ENCODE measurements around the gene ITPR3. TPM values are rescaled to one million over a fixed set of nuclear protein-coding genes. Genes with fewer than 3 reads are reported as not detected.

The ITPR3 gene
- total RNA-seq, 2 experiments from 2014 or later: 56.6 to 83.5 TPM

DNA sequence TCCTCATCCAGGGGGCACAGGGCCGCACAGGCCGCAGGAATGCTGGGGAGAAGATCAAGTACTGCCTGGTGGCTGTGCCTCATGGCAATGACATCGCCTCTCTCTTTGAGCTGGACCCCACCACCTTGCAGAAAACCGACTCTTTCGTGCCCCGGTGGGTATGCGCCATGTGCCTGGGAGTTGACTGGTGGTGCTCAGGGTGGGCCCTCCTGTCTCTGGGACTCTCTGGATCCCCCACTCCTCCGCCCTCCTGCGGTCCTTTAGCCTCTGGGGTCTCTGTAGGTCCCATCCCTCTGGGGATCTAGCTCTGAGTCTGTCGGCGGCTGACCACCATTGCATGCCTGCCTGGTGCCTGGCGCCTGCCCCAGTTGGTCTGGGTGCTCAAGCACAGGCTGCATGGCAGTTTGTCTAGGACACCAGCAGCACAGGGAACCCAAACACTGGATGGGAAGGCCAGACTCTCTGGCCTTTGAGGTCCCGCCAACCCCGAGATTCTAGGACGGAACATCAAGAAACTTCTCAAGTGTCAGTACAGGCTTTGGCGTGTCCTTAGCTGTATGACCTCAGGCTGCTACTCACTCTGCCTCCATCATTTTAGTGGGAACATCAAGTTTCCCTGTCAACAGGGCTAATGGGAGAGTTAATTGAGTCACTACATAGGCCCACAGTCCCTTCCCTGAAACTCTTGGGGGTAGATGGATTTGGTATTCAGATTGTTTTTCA, 42.8 kb downstream of the ITPR3 start:
- H3K36me3 ChIP-seq (ENCODE audit: insufficient read depth, low read length): peaks cover 76% of the 10 kb centered on the region
- no peak overlapping the region for H2AFZ ChIP-seq (ENCODE audit: low read length)
- no peaks in the 10 kb centered on the region for H4K20me1 ChIP-seq (ENCODE audit: insufficient read depth, low read length)
- BruUV-seq (replicated peaks): no TSS peak
- no peak overlapping the region for H3K4me2 ChIP-seq (ENCODE audit: low read length)
- H3K9me2 ChIP-seq (ENCODE audit: insufficient read depth, low read length): no peaks in the 10 kb centered on the region
- H3K79me2 ChIP-seq (ENCODE audit: insufficient read depth, low read depth, low read length): no peaks in the 10 kb centered on the region
- peaks cover 5% of the 10 kb centered on the region for H3K4me1 ChIP-seq (ENCODE audit: insufficient read depth, low read length, poor library complexity, severe bottlenecking)
- H3K4me3 ChIP-seq (ENCODE audit: low read depth, low read length, poor library complexity, severe bottlenecking): no peak overlapping the region
- intact Hi-C loops (cut with micrococcal nuclease; ENCODE audit: unreplicated experiment): no loop called here
- ChIA-PET CTCF (ENCODE audit: unreplicated experiment) (no interaction called here), POLR2A (interaction anchor here (0.7 kb wide), 1 partner anchor 42 kb away, joined by 3 read pairs; no protein-coding TSS in a partner anchor)
- H3K27ac ChIP-seq (ENCODE audit: low read depth, low read length, poor library complexity, severe bottlenecking): no peak overlapping the region
- DNase-seq (ENCODE audit: low spot score): no peak
- no peaks in the 10 kb centered on the region for H3K9me3 ChIP-seq (ENCODE audit: low read length)
- no peak for TF ChIP-seq EZH2phosphoT487 (IDR thresholded peaks at IDR 0.05; ENCODE audit: borderline replicate concordance, low read depth, low read length)

DNA sequence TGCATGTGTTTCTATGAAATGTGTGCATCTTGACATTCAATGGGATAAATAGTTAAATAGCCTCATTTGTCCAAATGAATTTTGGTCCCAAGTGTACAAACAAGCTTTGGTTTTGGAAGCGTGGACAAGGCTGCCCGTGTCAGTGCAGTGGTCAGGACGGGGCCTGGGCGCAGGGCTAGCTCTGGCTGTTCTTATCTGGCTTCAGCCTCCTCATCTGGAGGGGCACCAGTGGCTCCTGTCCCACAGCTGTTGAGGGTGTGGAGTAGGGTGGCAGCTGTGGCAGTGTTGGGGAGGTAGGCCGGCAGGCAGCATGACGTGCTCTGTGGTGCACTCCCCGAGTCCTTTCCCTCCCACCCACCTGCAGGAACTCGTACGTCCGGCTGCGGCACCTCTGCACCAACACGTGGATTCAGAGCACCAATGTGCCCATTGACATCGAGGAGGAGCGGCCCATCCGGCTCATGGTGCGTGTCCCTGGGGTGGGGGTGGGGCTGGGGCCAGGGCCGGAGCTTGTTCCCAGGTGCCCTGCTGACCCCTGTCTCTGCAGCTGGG, 43.5 kb downstream of the ITPR3 start:
- Histone ChIP-seq H3K9me3 (ENCODE audit: low read length) (no peaks in the 10 kb centered on the region), H3K4me1 (ENCODE audit: insufficient read depth, low read length, poor library complexity, severe bottlenecking) (peaks cover 6% of the 10 kb centered on the region), H3K4me2 (ENCODE audit: low read length) (no peak overlapping the region), H3K4me3 (ENCODE audit: low read depth, low read length, poor library complexity, severe bottlenecking) (no peak overlapping the region), H3K27ac (ENCODE audit: low read depth, low read length, poor library complexity, severe bottlenecking) (no peak overlapping the region), H4K20me1 (ENCODE audit: insufficient read depth, low read length) (no peaks in the 10 kb centered on the region), H3K9me2 (ENCODE audit: insufficient read depth, low read length) (no peaks in the 10 kb centered on the region), H3K79me2 (ENCODE audit: insufficient read depth, low read depth, low read length) (no peaks in the 10 kb centered on the region), H2AFZ (ENCODE audit: low read length) (no peak overlapping the region), H3K36me3 (ENCODE audit: insufficient read depth, low read length) (peaks cover 77% of the 10 kb centered on the region)
- TF ChIP-seq EZH2phosphoT487 (IDR thresholded peaks at IDR 0.05; ENCODE audit: borderline replicate concordance, low read depth, low read length): no peak
- TF ChIP-seq, protein P1, sequence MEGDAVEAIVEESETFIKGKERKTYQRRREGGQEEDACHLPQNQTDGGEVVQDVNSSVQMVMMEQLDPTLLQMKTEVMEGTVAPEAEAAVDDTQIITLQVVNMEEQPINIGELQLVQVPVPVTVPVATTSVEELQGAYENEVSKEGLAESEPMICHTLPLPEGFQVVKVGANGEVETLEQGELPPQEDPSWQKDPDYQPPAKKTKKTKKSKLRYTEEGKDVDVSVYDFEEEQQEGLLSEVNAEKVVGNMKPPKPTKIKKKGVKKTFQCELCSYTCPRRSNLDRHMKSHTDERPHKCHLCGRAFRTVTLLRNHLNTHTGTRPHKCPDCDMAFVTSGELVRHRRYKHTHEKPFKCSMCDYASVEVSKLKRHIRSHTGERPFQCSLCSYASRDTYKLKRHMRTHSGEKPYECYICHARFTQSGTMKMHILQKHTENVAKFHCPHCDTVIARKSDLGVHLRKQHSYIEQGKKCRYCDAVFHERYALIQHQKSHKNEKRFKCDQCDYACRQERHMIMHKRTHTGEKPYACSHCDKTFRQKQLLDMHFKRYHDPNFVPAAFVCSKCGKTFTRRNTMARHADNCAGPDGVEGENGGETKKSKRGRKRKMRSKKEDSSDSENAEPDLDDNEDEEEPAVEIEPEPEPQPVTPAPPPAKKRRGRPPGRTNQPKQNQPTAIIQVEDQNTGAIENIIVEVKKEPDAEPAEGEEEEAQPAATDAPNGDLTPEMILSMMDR (conservative IDR thresholded peaks at IDR 0.05; ENCODE audit: low read length): no peak
- intact Hi-C loops (cut with micrococcal nuclease; ENCODE audit: unreplicated experiment): no loop called here
- no TSS peak for BruUV-seq (replicated peaks)
- DNase-seq (ENCODE audit: low spot score): no peak
- POLR2A ChIA-PET: no interaction called here
- CTCF ChIA-PET (ENCODE audit: unreplicated experiment): no interaction called here

DNA sequence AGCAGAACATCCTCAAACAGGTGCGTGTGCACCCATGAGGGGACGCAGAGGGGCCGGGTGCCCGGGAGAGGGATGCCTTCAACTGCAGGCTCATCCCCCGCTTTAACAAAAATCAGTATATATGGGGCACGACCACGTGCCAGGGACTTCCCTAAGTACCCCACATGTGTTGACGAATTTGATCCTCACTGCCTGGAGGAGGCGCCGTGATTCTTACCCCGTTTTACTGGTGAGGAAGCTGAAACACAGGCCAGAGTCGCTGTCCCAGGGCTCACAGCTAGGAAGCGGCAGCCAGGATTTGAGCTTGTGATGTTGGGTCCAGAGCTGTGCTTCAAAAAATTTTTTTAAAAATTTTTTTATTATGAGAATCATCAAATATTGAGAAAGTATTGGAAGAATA, 44.8 kb downstream of the ITPR3 start:
- Histone ChIP-seq H3K4me1 (ENCODE audit: insufficient read depth, low read length, poor library complexity, severe bottlenecking) (peaks cover 6% of the 10 kb centered on the region), H4K20me1 (ENCODE audit: insufficient read depth, low read length) (no peaks in the 10 kb centered on the region), H2AFZ (ENCODE audit: low read length) (no peak overlapping the region), H3K36me3 (ENCODE audit: insufficient read depth, low read length) (peaks cover 85% of the 10 kb centered on the region), H3K9me3 (ENCODE audit: low read length) (no peaks in the 10 kb centered on the region), H3K4me2 (ENCODE audit: low read length) (no peak overlapping the region), H3K9me2 (ENCODE audit: insufficient read depth, low read length) (no peaks in the 10 kb centered on the region), H3K4me3 (ENCODE audit: low read depth, low read length, poor library complexity, severe bottlenecking) (no peak overlapping the region), H3K27ac (ENCODE audit: low read depth, low read length, poor library complexity, severe bottlenecking) (no peak overlapping the region), H3K79me2 (ENCODE audit: insufficient read depth, low read depth, low read length) (no peaks in the 10 kb centered on the region)
- ChIA-PET CTCF (ENCODE audit: unreplicated experiment) (no interaction called here), POLR2A (interaction anchor here (0.8 kb wide), 1 partner anchor 9 kb away, joined by 5 read pairs; no protein-coding TSS in a partner anchor)
- BruUV-seq (replicated peaks): no TSS peak
- intact Hi-C loops (cut with micrococcal nuclease; ENCODE audit: unreplicated experiment): no loop called here
- DNase-seq (ENCODE audit: low spot score): no peak
- TF ChIP-seq EZH2phosphoT487 (IDR thresholded peaks at IDR 0.05; ENCODE audit: borderline replicate concordance, low read depth, low read length): no peak
- TF ChIP-seq, protein P1 (conservative IDR thresholded peaks at IDR 0.05; ENCODE audit: low read length): peak; percentile 32; the same call in 1 of the 2 replicates
